Measurements from ENCODE around the gene ZNF469. TPM values are rescaled to one million over a fixed set of nuclear protein-coding genes. Genes with fewer than 3 reads are reported as not detected.
A peak's percentile ranks its signal among the peaks of the same experiment; 100 is the strongest.

Gene ZNF469
- total and polyA plus RNA-seq, 7 donors = under 0.01 to 1.7 (median 0.36) TPM

- no peaks in the 10 kb centered on the region for H3K27me3 ChIP-seq
- H3K36me3 ChIP-seq = no peaks in the 10 kb centered on the region
- H3K9me3 ChIP-seq = no peaks in the 10 kb centered on the region
- H3K4me3 ChIP-seq = no peak overlapping the region
- DNase-seq = no peak
- WGBS, 2 donors = 87 to 91% methylated on average over 26 of the region's 26 CpGs
- H3K27ac ChIP-seq = no peak overlapping the region
- intact Hi-C loops (cut with DNase I) = no loop called here
- H3K4me1 ChIP-seq = no peaks in the 10 kb centered on the region
- TF ChIP-seq CTCF (IDR thresholded peaks at IDR 0.05) = no peak
- TF ChIP-seq EP300 (IDR thresholded peaks at IDR 0.05) = no peak
- no peak for TF ChIP-seq POLR2AphosphoS5 (IDR thresholded peaks at IDR 0.05)
- TF ChIP-seq POLR2A (IDR thresholded peaks at IDR 0.05) = no peak
These were observed 35.9 kb upstream of the ZNF469 start for GRCh38 chr16:88346680-88347505.

GRCh38 chr16:88347656-88348376 is 34.9 kb upstream of the ZNF469 start:
- no peaks in the 10 kb centered on the region for H3K9me3 ChIP-seq
- intact Hi-C loops (cut with DNase I) = no loop called here
- WGBS, 2 donors = 66 to 84% methylated on average over 21 of the region's 21 CpGs
- no peaks in the 10 kb centered on the region for H3K4me1 ChIP-seq
- TF ChIP-seq POLR2AphosphoS5 (IDR thresholded peaks at IDR 0.05) (no peak), EP300 (IDR thresholded peaks at IDR 0.05) (no peak), POLR2A (IDR thresholded peaks at IDR 0.05) (no peak), CTCF (IDR thresholded peaks at IDR 0.05) (no peak)
- H3K4me3 ChIP-seq = no peak overlapping the region
- no peaks in the 10 kb centered on the region for H3K36me3 ChIP-seq
- DNase-seq = peak; percentile 44
- no peak overlapping the region for H3K27ac ChIP-seq
- H3K27me3 ChIP-seq = no peaks in the 10 kb centered on the region

- no peak overlapping the region for H3K4me3 ChIP-seq
- no peaks in the 10 kb centered on the region for H3K9me3 ChIP-seq
- H3K27me3 ChIP-seq = no peaks in the 10 kb centered on the region
- no peaks in the 10 kb centered on the region for H3K4me1 ChIP-seq
- H3K27ac ChIP-seq = no peak overlapping the region
- H3K36me3 ChIP-seq = no peaks in the 10 kb centered on the region
- intact Hi-C loops (cut with DNase I) = no loop called here
- peak; percentile 57 for DNase-seq
- 88% methylated on average over 25 of the region's 25 CpGs for WGBS, 2 donors
- TF ChIP-seq CTCF (IDR thresholded peaks at IDR 0.05) (no peak), EP300 (IDR thresholded peaks at IDR 0.05) (no peak), POLR2A (IDR thresholded peaks at IDR 0.05) (no peak), POLR2AphosphoS5 (IDR thresholded peaks at IDR 0.05) (no peak)
These were observed 34.2 kb upstream of the ZNF469 start for GRCh38 chr16:88348377-88349152.

- Histone ChIP-seq H3K4me3 (no peak overlapping the region), H3K4me1 (no peaks in the 10 kb centered on the region), H3K9me3 (no peaks in the 10 kb centered on the region), H3K27ac (no peak overlapping the region), H3K36me3 (no peaks in the 10 kb centered on the region), H3K27me3 (no peaks in the 10 kb centered on the region)
- intact Hi-C loops (cut with DNase I) = no loop called here
- peak; percentile 47 for DNase-seq
- WGBS, 2 donors = 67 to 81% methylated on average over 12 of the region's 12 CpGs
- TF ChIP-seq POLR2AphosphoS5 (IDR thresholded peaks at IDR 0.05) = no peak
- no peak for TF ChIP-seq POLR2A (IDR thresholded peaks at IDR 0.05)
- no peak for TF ChIP-seq CTCF (IDR thresholded peaks at IDR 0.05)
- no peak for TF ChIP-seq EP300 (IDR thresholded peaks at IDR 0.05)
These were observed 33.4 kb upstream of the ZNF469 start for GRCh38 chr16:88349153-88349902.
